NCI-H82 treated with DMSO at 0.1 percent for 48 hours (cell line): ENCODE results near the gene ANKDD1B.
"Not testable (repeated sequence)": the region's sequence is repeated elsewhere in the genome, so short reads cannot be mapped to it uniquely, and the experiment has no call there.

Experiments used
- DNase-seq: peaks from one replicate; lab custom pipeline; 2025; ENCODE audit not compliant: unreplicated experiment; lab: John Stamatoyannopoulos, UW

ANKDD1B gene

GRCh38 chr5:75695472-75696351, 84.5 kb downstream of the ANKDD1B start:
- DNase-seq = not testable (repeated sequence)

- no peak for DNase-seq
Observed at GRCh38 chr5:75701856-75702255, 90.6 kb downstream of the ANKDD1B start.

- DNase-seq = no peak
Observed at GRCh38 chr5:75706016-75706415, 94.8 kb downstream of the ANKDD1B start.

DNA sequence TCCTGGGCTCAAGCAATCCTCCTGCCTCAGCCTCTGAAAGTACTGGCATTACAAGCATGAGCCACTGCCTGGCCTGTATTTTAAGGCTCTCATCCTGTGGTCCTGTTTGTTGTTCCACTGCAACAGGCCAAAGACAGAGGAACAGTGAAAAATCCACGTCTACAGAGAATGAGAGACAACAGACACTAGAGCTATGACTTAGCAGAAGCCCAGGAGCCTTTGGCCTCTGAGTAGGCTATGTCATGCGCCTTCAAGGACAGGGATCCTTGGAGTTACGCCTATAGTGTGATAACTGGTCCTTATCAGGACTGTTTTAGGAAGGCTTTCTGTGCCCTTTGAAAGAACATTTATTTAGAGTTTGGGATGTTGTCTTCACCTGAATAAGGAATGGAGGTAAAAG, 95.5 kb downstream of the ANKDD1B start:
- DNase-seq = no peak

- DNase-seq = no peak
Observed at GRCh38 chr5:75707911-75708509, 96.8 kb downstream of the ANKDD1B start.

GRCh38 chr5:75710637-75711036, 99.4 kb downstream of the ANKDD1B start:
- no peak for DNase-seq

GRCh38 chr5:75711151-75711550, 99.9 kb downstream of the ANKDD1B start:
- DNase-seq = no peak

DNA sequence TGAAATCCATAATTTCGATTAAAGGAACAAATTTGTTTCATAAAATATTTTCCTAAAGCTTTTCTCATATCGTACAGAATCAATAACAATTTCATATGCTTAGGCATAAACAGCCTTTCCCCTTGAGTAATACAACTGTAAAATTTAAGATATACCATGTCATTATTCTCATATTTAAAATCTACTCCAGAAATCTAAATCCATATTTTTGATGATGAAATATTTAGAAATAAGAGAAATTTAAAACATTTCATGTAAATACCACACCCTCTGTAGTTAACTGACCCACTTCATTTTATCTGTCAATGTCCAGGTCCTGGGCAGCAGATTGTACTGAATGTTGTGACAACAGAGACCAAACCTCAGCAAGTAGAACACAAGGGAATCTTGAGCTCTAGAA, 100.8 kb downstream of the ANKDD1B start:
- no peak for DNase-seq

GRCh38 chr5:75716715-75717081, 105.4 kb downstream of the ANKDD1B start:
- no peak for DNase-seq

DNA sequence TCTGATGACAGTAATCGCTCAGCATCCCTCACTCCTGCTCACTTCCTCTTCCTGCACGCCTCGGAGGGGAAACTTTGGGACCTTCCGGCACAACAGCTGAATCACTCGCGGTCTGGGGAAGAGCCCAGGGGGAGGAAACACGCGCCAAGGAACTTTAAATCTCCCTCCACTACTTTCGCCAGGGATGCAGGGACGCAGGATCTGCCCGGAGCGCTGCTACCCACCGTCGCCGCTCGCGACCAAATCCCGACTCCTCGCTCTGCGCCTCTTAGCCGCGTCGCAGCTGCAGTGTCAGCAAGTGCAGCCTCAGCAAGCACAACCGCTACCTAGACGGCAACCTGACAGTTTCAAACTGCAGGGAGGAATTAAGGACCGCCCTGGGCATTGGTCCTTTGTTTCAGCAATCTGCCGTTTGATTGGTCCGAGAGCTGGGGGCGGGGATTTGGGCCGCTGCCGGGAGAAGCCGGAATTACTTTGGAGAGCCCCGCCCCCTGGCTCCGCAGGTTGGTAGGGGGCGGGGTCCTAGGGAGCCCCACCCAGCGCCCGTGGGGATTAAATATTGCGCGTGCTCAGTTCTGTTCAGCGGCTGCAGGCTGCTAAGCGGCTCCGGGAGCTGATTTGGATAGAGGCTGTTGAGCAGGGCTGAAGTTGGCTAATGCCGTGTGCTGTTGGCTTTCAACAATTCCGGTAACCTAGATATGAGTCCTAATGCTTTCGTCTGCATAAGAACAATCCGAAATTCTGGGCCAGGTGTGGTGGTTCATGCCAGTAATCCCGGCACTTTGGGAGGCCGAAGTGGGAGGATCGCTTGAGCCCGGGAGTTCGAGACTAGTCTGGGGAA, 106.0 kb downstream of the ANKDD1B start, which contains the start of gene POC5:
POC5 (minus strand) TSS at position 356 of the 841 bp plus-strand sequence. CDS start 4,500 bp downstream, outside the sequence.
- peak; percentile 93 for DNase-seq

DNA sequence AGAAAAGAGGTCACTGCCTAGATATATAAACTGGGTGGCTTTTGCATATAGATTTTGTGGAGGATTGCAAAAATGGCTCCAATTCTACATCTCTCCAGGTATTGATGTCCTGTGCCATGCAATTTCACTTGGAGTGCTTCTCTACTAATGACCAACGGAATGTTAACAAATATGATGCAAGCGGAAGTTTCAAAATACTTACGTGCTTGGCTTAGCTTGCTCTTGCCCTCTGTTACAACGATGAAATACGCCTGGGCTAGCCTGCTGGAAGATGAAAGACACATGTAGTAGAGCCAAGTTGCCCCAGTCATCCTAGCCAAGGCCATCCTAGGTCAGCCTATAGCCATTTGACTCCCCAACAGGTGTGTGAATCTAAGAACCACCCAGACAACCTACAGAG, 109.6 kb downstream of the ANKDD1B start:
- no peak for DNase-seq
